NCI-H446 (cell line): ENCODE data around the gene FBLN5.
"Not testable (repeated sequence)": the region's sequence is repeated elsewhere in the genome, so short reads cannot be mapped to it uniquely, and the experiment has no call there.

Experiments
- DNase-seq, 2 experiments: peaks; one replicate each; lab custom pipeline; 2025; lab: John Stamatoyannopoulos, UW

FBLN5 gene

GRCh38 chr14:91862417-91862816, 85.1 kb downstream of the FBLN5 start:
- DNase-seq = no peak

GRCh38 chr14:91861091-91861490, 86.4 kb downstream of the FBLN5 start:
- DNase-seq = no peak

GRCh38 chr14:91860238-91860637, 87.3 kb downstream of the FBLN5 start:
- DNase-seq = no peak

- DNase-seq = no peak
These were observed 88.8 kb downstream of the FBLN5 start for GRCh38 chr14:91858536-91859275.

- no peak for DNase-seq
These were observed 89.9 kb downstream of the FBLN5 start for GRCh38 chr14:91857614-91858013.

- DNase-seq = no peak
These were observed 93.1 kb downstream of the FBLN5 start for GRCh38 chr14:91854327-91854934.

- no peak for DNase-seq
These were observed 95.9 kb downstream of the FBLN5 start for GRCh38 chr14:91851563-91851962.

- no peak for DNase-seq
These were observed 98.9 kb downstream of the FBLN5 start for GRCh38 chr14:91848504-91849001.

- DNase-seq = no peak
These were observed 99.8 kb downstream of the FBLN5 start for GRCh38 chr14:91847693-91848092.

- DNase-seq = no peak
These were observed 101.8 kb downstream of the FBLN5 start for GRCh38 chr14:91845652-91846051.

GRCh38 chr14:91845056-91845455, 102.4 kb downstream of the FBLN5 start:
- not testable (repeated sequence) for DNase-seq

- DNase-seq = no peak
These were observed 103.5 kb downstream of the FBLN5 start for GRCh38 chr14:91844029-91844428.

- DNase-seq = no peak
These were observed 104.1 kb downstream of the FBLN5 start for GRCh38 chr14:91843437-91843836.

GRCh38 chr14:91841065-91841464, 106.4 kb downstream of the FBLN5 start:
- DNase-seq = no peak

- DNase-seq = no peak
These were observed 107.7 kb downstream of the FBLN5 start for GRCh38 chr14:91839749-91840148.

GRCh38 chr14:91837076-91837475, 110.4 kb downstream of the FBLN5 start:
- no peak for DNase-seq

- no peak for DNase-seq
These were observed 111.3 kb downstream of the FBLN5 start for GRCh38 chr14:91835920-91836843.

- DNase-seq = no peak
These were observed 112.1 kb downstream of the FBLN5 start for GRCh38 chr14:91835197-91835919.

- DNase-seq = no peak
These were observed 112.9 kb downstream of the FBLN5 start for GRCh38 chr14:91834571-91834970.

- no peak for DNase-seq
These were observed 116.2 kb downstream of the FBLN5 start for GRCh38 chr14:91831337-91831736.

GRCh38 chr14:91830777-91831176, 116.7 kb downstream of the FBLN5 start:
- DNase-seq = no peak

GRCh38 chr14:91829511-91829910, 118.0 kb downstream of the FBLN5 start:
- no peak for DNase-seq
